ENCODE measurements around the gene DIO3. TPM values are rescaled to one million over a fixed set of nuclear protein-coding genes. Genes with fewer than 3 reads are reported as not detected.
"Not testable (repeated sequence)": the region's sequence is repeated elsewhere in the genome, so short reads cannot be mapped to it uniquely, and the experiment has no call there.

Gene DIO3
- total RNA-seq, 1 experiment from 2014 or later: 2.3 TPM

DNA sequence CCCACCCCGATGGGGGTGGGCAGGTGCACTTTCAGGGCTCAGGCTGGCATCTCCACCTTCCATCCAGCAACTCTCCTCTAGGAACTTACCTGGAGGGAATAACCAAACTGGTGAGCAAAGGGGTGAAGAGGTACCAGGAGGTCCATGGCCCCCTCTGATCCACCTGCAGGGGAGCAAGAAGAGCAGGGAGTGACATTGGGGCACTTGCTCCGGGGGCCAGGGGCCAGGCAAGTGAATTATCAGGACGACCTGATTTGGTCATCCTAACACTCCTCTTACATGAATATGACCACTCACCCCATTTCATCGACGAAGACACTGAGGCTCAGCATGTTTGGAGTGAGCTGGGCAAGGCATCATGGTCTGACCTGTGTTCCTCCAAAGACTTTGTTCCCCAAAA lies 6.0 kb downstream of the DIO3 start:
- CTCF ChIA-PET: no interaction called here
- H3K4me1 Mint-ChIP-seq (ENCODE audit: low read depth, unreplicated experiment): no peaks in the 10 kb centered on the region
- intact Hi-C loops (cut with micrococcal nuclease; ENCODE audit: unreplicated experiment): no loop called here
- peaks cover 95% of the 10 kb centered on the region for H3K27me3 Mint-ChIP-seq (ENCODE audit: unreplicated experiment)
- no peak overlapping the region for H3K27ac Mint-ChIP-seq (ENCODE audit: unreplicated experiment)
- no peak overlapping the region for H3K4me3 Mint-ChIP-seq (ENCODE audit: low read depth, unreplicated experiment)
- BruUV-seq (replicated peaks): no TSS peak
- TF ChIP-seq, protein P1, sequence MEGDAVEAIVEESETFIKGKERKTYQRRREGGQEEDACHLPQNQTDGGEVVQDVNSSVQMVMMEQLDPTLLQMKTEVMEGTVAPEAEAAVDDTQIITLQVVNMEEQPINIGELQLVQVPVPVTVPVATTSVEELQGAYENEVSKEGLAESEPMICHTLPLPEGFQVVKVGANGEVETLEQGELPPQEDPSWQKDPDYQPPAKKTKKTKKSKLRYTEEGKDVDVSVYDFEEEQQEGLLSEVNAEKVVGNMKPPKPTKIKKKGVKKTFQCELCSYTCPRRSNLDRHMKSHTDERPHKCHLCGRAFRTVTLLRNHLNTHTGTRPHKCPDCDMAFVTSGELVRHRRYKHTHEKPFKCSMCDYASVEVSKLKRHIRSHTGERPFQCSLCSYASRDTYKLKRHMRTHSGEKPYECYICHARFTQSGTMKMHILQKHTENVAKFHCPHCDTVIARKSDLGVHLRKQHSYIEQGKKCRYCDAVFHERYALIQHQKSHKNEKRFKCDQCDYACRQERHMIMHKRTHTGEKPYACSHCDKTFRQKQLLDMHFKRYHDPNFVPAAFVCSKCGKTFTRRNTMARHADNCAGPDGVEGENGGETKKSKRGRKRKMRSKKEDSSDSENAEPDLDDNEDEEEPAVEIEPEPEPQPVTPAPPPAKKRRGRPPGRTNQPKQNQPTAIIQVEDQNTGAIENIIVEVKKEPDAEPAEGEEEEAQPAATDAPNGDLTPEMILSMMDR (IDR thresholded peaks at IDR 0.05; ENCODE audit: unreplicated experiment): no peak
- no peaks in the 10 kb centered on the region for H3K9me3 Mint-ChIP-seq (ENCODE audit: low read depth, unreplicated experiment)
- DNase-seq: no peak
- H3K36me3 Mint-ChIP-seq (ENCODE audit: insufficient read depth, unreplicated experiment): peaks cover under 1% of the 10 kb centered on the region

- Mint-ChIP-seq H3K36me3 (ENCODE audit: insufficient read depth, unreplicated experiment) (no peaks in the 10 kb centered on the region), H3K27me3 (ENCODE audit: unreplicated experiment) (peaks cover 83% of the 10 kb centered on the region), H3K4me3 (ENCODE audit: low read depth, unreplicated experiment) (no peak overlapping the region), H3K4me1 (ENCODE audit: low read depth, unreplicated experiment) (no peaks in the 10 kb centered on the region), H3K27ac (ENCODE audit: unreplicated experiment) (no peak overlapping the region), H3K9me3 (ENCODE audit: low read depth, unreplicated experiment) (no peaks in the 10 kb centered on the region)
- DNase-seq: no peak
- CTCF ChIA-PET: no interaction called here
- TF ChIP-seq, protein P1 (IDR thresholded peaks at IDR 0.05; ENCODE audit: unreplicated experiment): no peak
- intact Hi-C loops (cut with micrococcal nuclease; ENCODE audit: unreplicated experiment): no loop called here
- BruUV-seq (replicated peaks): no TSS peak
Measured at GRCh38 chr14:101571004-101571403, 9.7 kb downstream of the DIO3 start.

- H3K4me3 Mint-ChIP-seq (ENCODE audit: low read depth, unreplicated experiment); H3K36me3 Mint-ChIP-seq (ENCODE audit: insufficient read depth, unreplicated experiment); H3K9me3 Mint-ChIP-seq (ENCODE audit: low read depth, unreplicated experiment); H3K4me1 Mint-ChIP-seq (ENCODE audit: low read depth, unreplicated experiment); BruUV-seq (replicated peaks); DNase-seq; intact Hi-C loops (cut with micrococcal nuclease; ENCODE audit: unreplicated experiment); H3K27ac Mint-ChIP-seq (ENCODE audit: unreplicated experiment); CTCF ChIA-PET: not testable (repeated sequence)
- H3K27me3 Mint-ChIP-seq (ENCODE audit: unreplicated experiment): peaks cover 77% of the 10 kb centered on the region
Measured at GRCh38 chr14:101572526-101572925, 11.2 kb downstream of the DIO3 start.

- TF ChIP-seq, protein P1 (IDR thresholded peaks at IDR 0.05; ENCODE audit: unreplicated experiment): no peak
- peaks cover 77% of the 10 kb centered on the region for H3K27me3 Mint-ChIP-seq (ENCODE audit: unreplicated experiment)
- CTCF ChIA-PET: interaction anchor here (0.5 kb wide), 1 partner anchor 700 kb away, joined by 3 read pairs; no protein-coding TSS in a partner anchor
Measured at GRCh38 chr14:101573289-101573688, 12.0 kb downstream of the DIO3 start.

DNA sequence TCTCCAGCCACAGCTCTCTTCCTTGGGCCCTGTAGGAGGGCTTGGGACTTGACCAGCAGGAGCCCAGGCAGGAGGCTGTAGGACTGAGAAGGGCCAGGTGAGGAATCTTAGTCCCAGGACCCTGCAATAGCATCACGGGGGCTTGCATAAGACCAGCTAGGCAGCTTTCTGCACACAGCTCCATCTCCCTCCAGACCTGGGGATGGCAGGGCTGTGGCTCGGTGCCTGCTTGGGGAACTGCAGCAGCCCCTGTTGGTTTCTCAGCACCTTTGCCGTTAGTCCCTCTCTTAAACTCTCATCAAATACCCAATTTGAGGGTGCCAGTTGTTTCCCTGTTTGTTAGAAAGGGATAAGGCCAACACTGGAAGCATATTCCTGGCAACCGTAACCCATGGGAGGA lies 14.3 kb downstream of the DIO3 start:
- peaks cover 79% of the 10 kb centered on the region for H3K27me3 Mint-ChIP-seq (ENCODE audit: unreplicated experiment)
- DNase-seq: no peak
- BruUV-seq (replicated peaks): no TSS peak
- no peak overlapping the region for H3K27ac Mint-ChIP-seq (ENCODE audit: unreplicated experiment)
- intact Hi-C loops (cut with micrococcal nuclease; ENCODE audit: unreplicated experiment): no loop called here
- no peak overlapping the region for H3K4me3 Mint-ChIP-seq (ENCODE audit: low read depth, unreplicated experiment)
- H3K4me1 Mint-ChIP-seq (ENCODE audit: low read depth, unreplicated experiment): no peaks in the 10 kb centered on the region
- CTCF ChIA-PET: no interaction called here
- H3K36me3 Mint-ChIP-seq (ENCODE audit: insufficient read depth, unreplicated experiment): no peaks in the 10 kb centered on the region
- TF ChIP-seq, protein P1 (IDR thresholded peaks at IDR 0.05; ENCODE audit: unreplicated experiment): no peak
- H3K9me3 Mint-ChIP-seq (ENCODE audit: low read depth, unreplicated experiment): no peaks in the 10 kb centered on the region

More at GRCh38 chr14:101573289-101573688, 12.0 kb downstream of the DIO3 start:
- Mint-ChIP-seq H3K27ac (ENCODE audit: unreplicated experiment) (no peak overlapping the region), H3K36me3 (ENCODE audit: insufficient read depth, unreplicated experiment) (no peaks in the 10 kb centered on the region), H3K4me3 (ENCODE audit: low read depth, unreplicated experiment) (no peak overlapping the region), H3K4me1 (ENCODE audit: low read depth, unreplicated experiment) (no peaks in the 10 kb centered on the region), H3K9me3 (ENCODE audit: low read depth, unreplicated experiment) (no peaks in the 10 kb centered on the region)
- no peak for DNase-seq
- no TSS peak for BruUV-seq (replicated peaks)
- intact Hi-C loops (cut with micrococcal nuclease; ENCODE audit: unreplicated experiment): no loop called here

All from Calu3 (cell line).